NT2/D1 (cell line): ENCODE data around the gene SYT1.

Experiments
- SUZ12 ChIP-seq: IDR thresholded peaks from 2 replicates; pipeline ENCODE4 v1.6.1; 2011; ENCODE audit not compliant: insufficient read length, insufficient read depth; ENCODE audit errors: extremely low read depth
- YY1 ChIP-seq: IDR thresholded peaks from 2 replicates; pipeline ENCODE4 v1.6.1; 2011; ENCODE audit not compliant: insufficient read length, insufficient read depth

GRCh38 chr12:79000501-79000900, 135.9 kb downstream of the SYT1 start:
- TF ChIP-seq SUZ12 (no peak), YY1 (no peak)
